NCI-H510A treated with DMSO at 0.1 percent for 48 hours (cell line): ENCODE results near the gene SLC25A41.

Source experiments
- DNase-seq: peaks from one replicate; lab custom pipeline; 2025; lab: John Stamatoyannopoulos, UW

SLC25A41 gene

GRCh38 chr19:6433663-6434062, at the start of gene SLC25A41:
TSS of gene SLC25A41 (minus strand) at chr19:6433763. CDS start at chr19:6433693, 70 bp downstream.
- DNase-seq = no peak

GRCh38 chr19:6483235-6483634, 49.7 kb upstream of the SLC25A41 start:
- DNase-seq = no peak

- DNase-seq = no peak
Observed at GRCh38 chr19:6482343-6482686, 48.8 kb upstream of the SLC25A41 start.

- DNase-seq = no peak
Observed at GRCh38 chr19:6481541-6482342, 48.2 kb upstream of the SLC25A41 start, which contains the start of gene DENND1C. TSS of gene DENND1C (minus strand) at chr19:6481787. CDS start at chr19:6481695, 92 bp downstream.

- DNase-seq = no peak
Observed at GRCh38 chr19:6480848-6481415, 47.4 kb upstream of the SLC25A41 start.

GRCh38 chr19:6479836-6480398, 46.4 kb upstream of the SLC25A41 start:
- no peak for DNase-seq

- DNase-seq = no peak
Observed at GRCh38 chr19:6478815-6479214, 45.3 kb upstream of the SLC25A41 start.

- DNase-seq = no peak
Observed at GRCh38 chr19:6476896-6477431, 43.4 kb upstream of the SLC25A41 start.

GRCh38 chr19:6476155-6476895, 42.8 kb upstream of the SLC25A41 start:
- no peak for DNase-seq

- no peak for DNase-seq
Observed at GRCh38 chr19:6475321-6476108, 42.0 kb upstream of the SLC25A41 start.

- DNase-seq = no peak
Observed at GRCh38 chr19:6473647-6474046, 40.1 kb upstream of the SLC25A41 start.

- no peak for DNase-seq
Observed at GRCh38 chr19:6472713-6473112, 39.1 kb upstream of the SLC25A41 start.

GRCh38 chr19:6471076-6471475, 37.5 kb upstream of the SLC25A41 start:
- DNase-seq = no peak

GRCh38 chr19:6470173-6470572, 36.6 kb upstream of the SLC25A41 start:
- no peak for DNase-seq

GRCh38 chr19:6467384-6467783, 33.8 kb upstream of the SLC25A41 start:
- no peak for DNase-seq

- no peak for DNase-seq
Observed at GRCh38 chr19:6466526-6467248, 33.1 kb upstream of the SLC25A41 start.

- no peak for DNase-seq
Observed at GRCh38 chr19:6465663-6466062, 32.1 kb upstream of the SLC25A41 start.

- DNase-seq = no peak
Observed at GRCh38 chr19:6465006-6465405, 31.4 kb upstream of the SLC25A41 start.

- peak; percentile 89 for DNase-seq
Observed at GRCh38 chr19:6464070-6464873, 30.7 kb upstream of the SLC25A41 start, which contains the start of gene CRB3. TSS of gene CRB3 (plus strand) at chr19:6464271. CDS start at chr19:6464702, 431 bp downstream.
